Germinal center (tissue), 1 donor: ENCODE measurements around the gene UPK3BL1.
"Not testable (repeated sequence)": the region's sequence is repeated elsewhere in the genome, so short reads cannot be mapped to it uniquely, and the experiment has no call there.

Source experiments
- DNase-seq: peaks from one replicate; pipeline ENCODE4 v3.0.0; 2012; ENCODE audit warnings: mixed read lengths, low spot score

UPK3BL1 gene

DNA sequence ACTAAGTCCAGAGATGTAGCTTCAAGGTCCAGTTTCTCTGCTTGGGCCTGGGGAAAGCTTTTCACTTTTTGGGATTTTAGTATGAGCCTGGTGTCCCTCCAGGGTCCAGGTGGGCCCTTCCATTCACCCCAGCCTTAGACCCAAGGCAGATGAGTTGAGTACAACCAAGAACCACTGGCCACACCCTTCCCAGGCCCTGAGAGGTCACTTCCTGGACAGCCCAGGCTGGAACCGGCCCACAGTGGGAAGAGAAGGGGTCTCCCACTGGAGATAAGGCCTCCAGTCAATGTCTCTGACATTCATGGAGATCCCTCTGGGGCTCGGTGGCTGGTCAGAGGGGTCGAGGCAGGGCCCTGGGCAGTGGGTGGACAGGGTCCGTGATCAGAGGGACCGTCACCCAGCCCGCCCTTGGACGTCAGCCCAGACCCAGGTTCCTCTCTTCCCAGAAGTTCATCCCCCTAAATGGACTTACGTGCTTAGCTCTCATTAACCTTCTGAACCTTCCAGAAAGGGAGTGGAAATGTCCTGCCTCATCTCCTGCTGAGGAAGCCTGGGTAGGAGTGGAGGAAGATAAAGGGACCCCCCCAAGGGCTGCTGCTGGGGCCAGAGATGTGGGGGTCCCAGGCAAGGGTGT is 15.2 kb downstream of the UPK3BL1 start:
- DNase-seq: not testable (repeated sequence)

DNA sequence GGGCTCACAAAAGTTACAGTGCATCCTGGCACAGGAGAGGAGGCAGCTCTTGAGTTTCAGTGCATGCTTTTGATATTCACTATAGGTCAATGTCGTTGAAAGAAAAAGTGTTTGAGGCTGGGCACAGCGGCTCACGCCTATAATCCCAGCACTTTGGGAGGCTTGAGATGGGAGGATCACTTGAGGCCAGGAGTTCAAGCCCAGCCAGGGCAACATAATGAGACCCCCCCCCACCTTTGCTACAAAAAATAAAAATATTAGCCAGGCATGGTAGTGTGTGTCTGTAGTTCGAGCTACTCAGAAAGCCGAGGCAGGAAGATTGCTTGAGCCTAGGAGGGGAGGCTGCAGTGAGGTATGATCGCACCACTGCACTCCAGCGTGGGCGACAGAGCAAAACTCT is 24.5 kb downstream of the UPK3BL1 start:
- not testable (repeated sequence) for DNase-seq

DNA sequence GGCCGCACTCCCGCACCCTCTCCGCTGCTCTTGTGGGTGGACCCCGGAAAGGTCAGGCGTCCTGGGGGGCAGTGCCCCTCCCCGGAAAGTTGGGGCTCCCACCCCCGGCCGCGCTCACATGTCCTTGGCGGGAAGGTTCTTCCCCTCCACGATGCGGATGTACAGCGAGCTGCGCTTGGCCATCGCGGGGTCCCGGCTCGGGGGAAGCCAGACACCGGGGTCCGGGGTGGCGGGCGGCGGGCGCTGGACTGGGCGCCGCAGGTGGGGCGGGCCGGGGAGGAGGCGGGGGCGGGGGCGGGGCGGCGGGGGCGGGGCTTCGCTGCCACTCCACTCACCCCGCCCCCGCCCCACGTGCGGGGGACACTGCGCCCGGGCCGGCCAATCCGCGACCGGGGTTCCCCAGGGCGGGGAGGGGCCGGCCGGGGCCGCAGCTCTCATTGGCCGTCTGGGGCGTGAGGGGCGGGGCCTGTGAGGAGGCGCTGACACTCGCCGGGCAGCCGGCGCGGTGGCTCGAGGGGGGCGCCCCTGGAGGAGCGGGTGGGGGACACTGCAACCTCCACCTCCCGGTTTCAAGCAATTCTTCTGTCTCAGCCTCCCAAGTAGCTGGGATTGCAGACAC is 26.0 kb downstream of the UPK3BL1 start, which contains the start of gene RASA4:
TSS of gene RASA4 (minus strand) at position 250 of the 619 bp plus-strand sequence. CDS start at position 183, 67 bp downstream.
- DNase-seq: not testable (repeated sequence)

DNA sequence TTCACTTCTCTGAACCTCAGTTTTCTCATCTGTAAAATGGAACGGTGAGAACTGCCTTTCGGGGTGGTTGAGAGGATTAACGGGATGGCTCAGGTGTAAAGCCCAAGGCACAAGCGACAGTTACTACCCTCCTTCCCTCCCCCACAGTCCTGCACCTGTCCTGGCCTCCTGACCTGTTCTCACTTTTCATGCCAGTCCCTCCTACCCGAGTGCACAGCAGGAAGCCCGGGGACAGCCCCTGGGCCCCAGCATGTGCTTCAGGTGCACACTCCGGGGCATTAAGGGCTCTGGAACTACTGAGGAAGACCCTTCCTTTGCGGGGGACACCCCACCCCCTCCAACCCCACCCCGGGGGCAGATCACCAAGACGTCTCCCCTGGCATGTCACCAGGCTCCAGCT is 26.7 kb downstream of the UPK3BL1 start:
- DNase-seq: not testable (repeated sequence)

DNA sequence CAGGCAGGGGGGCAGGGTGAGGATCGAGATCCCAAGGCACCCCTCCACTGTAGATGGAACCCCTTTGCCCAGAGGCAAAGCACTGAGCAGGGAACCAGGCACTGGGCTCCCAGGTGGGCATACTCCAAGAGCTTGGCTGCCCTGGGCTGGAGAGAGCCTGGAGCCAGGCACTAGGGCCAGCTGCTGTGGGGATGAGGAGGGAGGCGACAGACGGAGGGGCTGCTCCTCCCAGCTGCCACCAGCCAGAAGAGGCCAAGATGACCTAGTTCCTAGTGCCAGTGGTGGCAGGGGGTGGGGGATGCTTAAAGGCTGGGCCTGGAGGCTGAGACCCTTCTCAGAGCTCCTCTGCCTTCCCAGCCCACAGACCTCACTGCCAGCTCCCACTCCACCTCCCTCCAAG is 27.7 kb downstream of the UPK3BL1 start:
- not testable (repeated sequence) for DNase-seq

DNA sequence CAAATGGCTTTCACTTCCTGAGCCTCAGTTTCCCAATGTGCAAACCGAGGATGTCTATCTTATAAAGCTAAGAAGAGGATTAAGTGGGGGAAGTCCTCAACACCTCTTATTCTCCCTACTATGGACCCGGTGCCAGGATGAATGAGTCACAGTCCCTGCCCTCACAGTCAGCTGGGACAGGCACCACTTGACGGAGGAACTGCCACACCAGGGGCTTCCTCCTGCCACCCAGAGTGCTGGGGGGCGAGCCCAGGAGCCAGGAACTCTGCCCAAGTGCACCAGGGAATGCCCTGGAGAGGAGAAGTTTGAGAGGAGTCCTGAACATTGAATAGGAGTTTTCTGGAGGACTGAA is 28.3 kb downstream of the UPK3BL1 start:
- not testable (repeated sequence) for DNase-seq

DNA sequence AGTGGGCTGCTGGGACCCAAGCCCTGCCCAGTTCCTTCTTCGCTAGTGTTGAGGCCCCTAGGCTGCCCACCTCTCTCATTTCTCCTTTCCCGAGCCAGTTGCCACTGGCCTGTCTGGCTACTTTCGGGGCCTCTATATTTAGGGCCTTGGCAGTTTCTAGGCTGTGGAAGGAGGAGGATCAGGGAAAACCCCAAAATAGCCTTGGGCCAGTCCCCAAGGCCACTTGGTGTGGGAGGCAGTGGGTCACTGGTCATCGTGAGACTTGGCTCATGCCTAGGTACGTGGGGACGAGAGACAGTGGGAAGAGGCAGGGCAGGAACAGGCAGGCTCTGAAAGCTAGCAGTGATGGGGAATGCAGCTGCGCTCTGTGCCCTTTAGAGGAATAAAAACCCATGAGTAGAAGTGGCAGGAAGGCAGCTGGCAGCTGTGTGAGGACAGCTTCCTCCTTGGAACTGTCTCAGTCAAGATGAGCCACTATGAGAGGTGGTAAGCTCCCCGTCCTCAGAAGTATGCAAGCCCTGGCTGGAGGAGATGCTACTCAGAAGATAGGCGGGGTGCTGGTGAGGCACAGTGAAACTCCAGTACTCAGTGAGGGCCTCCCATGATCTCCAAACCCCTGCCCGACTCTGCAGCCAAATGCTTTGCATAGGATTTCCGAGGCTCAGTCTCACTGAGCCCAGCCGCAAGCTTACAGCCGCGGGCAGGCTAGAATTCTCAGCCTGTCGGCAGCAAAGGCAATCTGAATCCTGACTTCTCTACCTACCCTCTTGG is 28.8 kb downstream of the UPK3BL1 start:
- not testable (repeated sequence) for DNase-seq

DNA sequence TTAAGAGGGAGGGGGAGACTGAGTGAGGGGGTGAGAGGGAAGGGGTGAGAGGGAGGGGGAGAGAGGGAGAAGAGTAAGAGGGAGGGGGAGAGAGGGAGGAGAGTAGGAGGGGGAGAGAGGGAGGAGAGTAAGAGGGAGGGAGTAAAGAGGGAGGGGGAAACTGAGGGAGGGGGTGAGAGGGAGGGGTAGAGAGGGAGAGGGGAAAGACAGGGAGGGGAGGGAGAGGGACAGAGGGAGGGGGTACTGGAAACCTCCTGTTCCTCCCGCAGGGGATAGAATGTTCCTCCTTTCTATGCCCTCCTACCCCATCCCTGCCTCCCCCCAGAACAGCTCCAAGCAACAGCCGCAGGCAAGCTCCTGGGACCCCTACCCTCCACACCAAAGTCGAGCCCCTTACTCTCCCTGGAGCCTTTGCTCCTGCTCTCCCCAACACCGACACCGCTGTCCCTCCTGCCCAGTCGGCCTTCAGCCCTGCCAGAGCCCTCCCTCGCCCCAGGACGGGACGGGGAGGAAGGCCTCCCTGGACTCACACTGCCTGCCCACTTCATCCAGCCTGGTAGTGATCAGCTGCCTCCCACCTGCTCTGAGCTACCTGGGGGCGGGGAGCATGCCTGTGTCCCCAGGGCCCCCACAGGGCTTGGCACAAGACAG is 30.8 kb downstream of the UPK3BL1 start:
- DNase-seq: not testable (repeated sequence)

DNA sequence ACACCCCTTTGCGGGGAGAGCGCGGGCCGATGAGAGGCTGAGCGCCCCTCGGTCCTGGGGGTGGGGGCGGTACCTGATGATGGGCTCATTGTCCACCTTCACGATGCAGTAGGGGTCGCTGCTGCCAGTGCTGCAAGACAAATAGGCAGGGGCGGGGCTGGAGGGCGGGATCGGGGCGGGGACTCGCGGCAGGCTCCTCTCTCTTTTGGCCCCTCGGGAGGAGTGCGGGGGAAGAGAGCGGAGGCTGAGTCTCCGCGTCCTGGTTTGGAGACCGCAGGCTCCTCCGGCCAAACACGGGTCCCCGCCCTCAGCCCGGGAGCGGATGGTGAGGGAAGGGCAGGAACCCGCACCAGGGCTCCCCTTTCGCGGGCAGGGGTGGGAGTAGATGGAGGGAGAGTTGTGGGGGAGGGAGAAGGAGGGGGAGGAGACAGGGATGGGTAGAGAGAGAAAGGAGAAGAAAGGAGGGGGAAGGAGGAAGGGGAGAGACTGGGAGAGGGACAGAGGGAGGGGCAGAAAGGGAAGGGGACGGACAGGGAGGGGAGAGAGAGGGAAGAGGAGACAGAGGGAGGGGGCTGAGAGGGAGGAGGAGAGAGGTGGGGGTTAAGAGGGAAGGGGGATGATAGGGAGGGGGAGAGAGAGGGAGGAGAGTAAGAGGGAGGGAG is 31.4 kb downstream of the UPK3BL1 start:
- DNase-seq: not testable (repeated sequence)

DNA sequence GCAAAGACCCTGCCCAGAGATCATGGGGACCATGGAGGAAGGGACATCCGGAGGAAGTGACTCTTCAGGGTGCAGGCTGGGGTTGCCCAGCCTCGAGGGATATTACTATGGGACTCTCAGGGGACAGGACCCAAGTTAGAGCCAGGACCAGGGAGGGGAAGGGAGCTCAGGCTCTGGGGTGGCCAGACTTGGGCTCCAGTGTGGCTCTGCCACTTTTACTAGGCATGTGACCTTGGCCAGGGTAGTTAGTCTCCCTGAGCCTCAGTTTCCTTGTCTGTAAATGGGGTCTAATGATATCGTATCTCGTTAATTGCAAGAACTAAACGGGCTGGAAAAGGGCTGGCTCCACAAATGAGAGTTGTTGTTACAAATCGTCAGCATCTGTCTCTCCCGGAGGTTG is 32.1 kb downstream of the UPK3BL1 start:
- not testable (repeated sequence) for DNase-seq

DNA sequence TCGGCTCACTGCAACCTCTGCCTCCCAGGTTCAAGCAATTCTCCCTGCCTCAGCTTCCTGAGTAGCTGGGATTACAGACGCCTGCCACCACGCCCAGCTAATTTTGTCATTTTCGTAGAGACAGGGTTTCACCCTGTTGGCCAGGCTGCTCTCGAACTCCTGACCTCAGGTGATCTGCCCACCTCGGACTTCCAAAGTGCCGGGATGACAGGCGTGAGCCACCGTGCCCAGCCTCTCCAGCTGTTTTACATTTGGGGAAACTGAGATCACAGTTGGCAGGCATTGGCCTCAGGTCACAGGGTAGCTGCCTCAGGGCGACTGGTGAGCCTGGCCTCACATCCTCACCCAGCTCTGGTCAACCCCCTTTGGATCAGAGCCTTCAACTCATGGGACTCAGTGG is 32.9 kb downstream of the UPK3BL1 start:
- not testable (repeated sequence) for DNase-seq

DNA sequence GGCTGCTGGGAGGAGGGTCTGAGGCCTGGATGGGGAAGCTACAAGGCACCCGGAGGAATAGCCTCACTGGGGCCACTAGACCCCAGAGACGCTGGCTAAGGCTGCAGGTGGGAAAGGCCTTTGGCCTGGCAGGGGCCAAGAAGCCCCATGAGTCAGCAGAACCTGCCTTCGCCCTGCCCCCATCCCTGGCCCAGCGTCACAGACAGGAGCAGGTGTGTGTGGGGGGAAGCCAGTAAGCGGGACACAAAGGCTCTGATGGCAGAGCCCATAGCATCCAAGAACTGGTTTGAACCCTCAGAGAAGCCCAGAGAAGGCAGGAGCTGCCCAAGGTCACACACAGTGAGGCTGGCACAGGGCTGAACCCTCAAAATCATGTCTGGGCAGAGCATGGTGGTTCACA is 35.7 kb downstream of the UPK3BL1 start:
- DNase-seq: not testable (repeated sequence)

DNA sequence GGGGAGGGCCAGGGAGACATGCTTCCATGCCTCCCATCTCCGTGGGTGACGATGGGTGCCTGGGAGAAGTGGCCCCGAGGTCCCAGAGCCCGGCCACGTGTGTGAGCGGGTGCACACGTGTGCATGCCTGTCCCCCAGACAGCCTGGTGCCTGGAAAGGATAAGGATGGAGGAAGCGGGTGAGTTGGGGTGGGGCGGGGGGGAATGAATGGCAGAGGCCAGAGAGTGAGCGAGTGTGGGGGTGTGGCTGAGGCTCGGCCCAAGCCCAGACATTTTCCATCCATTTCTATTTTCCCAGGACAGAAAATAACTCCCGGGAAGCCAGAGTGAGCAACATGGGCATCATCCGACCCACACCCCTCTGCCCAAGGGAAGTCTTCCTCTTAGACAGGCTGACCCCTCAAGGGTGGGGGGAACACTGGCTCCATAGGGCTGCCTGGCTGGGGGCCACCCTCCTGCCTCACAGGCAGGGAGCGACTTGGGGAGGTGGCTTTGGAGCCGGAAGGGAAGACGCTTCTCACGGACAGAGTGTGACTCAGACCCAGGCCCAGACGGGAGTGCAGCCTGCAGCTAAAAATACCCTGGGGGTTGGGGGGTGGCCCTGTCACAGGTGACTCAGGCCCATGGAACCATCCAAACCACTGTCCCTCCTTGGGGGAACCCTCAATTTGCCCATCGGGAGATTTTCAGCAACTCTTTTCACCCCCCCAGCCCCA is 38.0 kb downstream of the UPK3BL1 start:
- DNase-seq: not testable (repeated sequence)

DNA sequence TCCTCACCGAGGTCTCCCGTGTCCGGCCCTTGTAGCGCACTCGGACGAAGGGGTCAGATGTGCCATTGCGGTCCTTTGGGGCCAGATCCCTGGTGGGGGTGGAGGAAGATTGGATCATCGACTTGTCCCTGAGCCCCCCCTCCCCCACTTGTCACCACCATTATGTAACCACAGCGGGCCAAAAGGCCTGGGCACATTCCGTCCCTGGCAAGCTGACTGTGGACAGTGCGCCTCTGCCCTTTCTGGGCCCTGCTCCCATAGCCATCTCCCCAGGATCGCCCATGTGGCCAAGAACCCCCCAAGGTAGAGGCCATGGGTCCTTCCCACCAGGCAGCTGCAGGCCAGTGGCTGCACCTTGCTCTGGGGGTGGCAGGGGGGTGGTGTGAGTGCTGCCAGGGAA is 40.3 kb downstream of the UPK3BL1 start:
- DNase-seq: not testable (repeated sequence)

DNA sequence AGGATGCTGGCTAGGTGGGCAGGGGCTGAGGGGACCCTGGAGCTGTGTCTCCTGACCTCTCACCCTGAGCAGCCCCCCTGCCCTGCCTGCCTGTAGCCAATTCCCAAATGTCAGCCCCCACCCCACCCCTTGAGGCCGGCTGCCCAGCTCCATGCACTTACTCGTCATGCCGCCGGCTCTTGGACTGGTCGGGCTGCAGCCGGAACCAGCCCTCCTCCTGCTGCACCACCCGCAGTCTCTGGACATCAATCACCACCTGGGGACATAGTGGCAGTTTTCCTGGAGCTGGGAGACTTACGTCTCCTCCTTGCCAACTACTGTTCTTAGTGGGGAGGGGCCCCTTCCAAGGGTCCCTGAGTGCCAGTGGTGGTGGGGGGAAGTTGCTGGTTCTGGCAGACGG is 42.9 kb downstream of the UPK3BL1 start:
- not testable (repeated sequence) for DNase-seq

DNA sequence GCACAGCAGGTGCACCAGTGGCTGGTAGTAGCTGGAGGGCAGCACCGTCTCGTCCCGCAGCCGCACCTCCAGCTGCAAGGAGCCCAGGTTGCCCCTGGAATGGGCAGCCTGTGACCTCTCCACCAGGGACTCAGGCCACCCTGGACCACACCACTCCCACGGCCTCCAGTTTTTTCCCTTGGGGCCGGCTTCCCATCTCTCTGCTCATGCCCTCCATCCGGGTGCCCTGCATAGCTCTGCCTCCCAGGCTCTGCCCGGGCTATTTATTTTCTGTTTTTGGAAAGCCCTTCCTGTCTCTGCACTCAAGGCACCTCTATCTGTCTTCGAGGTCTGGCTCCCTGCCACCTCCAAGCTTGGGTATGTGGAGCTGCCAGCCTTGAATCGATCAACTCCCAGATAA is 46.6 kb downstream of the UPK3BL1 start:
- not testable (repeated sequence) for DNase-seq

DNA sequence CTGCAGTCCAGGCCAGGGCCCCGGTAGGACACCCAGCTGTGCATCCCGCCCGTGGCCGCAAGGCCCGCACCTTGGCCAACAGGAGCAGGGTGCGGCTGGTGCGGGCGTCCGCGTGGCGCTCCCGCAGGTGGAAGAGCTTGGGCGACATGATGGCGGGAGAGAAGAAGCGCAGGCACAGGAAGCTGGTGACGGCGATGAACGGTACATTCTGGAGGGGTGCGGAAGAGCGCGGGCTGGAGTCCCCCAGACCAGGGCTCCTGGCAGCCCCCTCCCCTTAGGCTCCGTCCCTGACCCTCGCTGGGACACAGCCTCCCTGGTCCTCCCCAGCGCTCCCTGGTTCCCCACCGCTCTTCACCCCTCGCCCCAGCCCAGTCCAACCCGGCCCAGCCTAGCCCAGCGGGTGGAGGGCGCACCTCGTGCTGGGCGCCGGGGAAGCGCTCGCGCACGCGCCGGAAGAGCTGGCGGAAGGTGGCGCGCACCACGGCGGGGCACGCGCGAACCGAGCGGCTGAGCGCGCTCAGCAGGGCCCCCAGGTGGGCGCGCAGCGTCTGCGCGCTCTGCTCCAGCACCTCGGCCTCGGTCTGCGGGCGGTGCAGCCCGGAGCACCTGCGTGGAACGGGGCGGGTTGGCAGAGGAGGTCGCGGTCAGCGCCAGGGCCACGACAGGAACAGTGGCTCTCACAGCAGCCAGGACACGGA is 48.8 kb downstream of the UPK3BL1 start:
- DNase-seq: not testable (repeated sequence)

DNA sequence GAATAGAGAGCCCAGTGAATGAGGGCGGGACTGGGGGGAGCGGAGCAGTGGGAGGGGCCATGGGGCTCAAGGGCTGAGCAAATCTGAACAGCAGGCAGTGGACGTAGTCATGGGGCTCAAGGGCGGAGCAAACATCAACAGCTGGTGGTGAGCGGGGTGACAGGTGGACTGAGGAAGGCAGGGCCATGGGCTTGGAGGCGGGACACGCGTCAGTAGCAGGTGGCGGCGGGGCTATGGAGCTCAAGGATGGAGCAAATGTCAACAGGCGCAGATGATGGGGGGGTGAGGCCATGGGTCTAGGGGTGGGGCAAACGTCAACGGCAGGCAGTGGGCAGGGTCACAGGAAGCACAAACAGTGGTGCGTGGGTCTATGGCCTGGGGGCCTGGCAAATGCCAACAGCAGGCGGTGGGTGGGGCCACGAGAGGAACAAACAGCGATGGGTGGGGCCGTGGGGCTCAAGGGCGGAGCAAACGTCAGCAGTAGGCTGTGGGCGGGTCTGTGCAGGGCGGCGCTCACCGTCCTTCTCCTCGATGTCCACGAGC is 50.0 kb downstream of the UPK3BL1 start:
- not testable (repeated sequence) for DNase-seq

DNA sequence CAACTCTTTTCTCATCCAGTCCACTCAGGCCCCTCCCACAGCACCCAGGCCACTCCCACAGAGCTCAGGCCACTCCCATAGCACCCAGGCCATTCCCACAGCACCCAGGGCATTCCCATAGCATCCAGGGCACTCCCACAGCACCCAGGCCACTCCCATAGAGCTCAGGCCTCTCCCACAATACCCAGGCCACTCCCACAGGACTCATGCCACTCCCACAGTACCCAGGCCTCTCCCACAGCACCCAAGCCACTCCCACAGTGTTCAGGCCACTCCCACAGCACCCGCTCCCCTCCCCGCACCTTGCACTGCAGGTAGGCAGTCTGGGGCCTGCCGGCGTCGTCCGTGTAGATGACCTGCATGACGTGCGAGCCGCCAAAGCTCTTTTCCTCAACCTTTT is 52.7 kb downstream of the UPK3BL1 start:
- DNase-seq: not testable (repeated sequence)
